ENCODE results near the gene CCDC40. TPM values are rescaled to one million over a fixed set of nuclear protein-coding genes. Genes with fewer than 3 reads are reported as not detected.

CCDC40 gene
- total and polyA plus RNA-seq, 9 of the 15 experiments (the other 6 are each of a cell fraction or from before 2014, with no cell fraction given), result 0.07 to 0.33 TPM; not detected in 7

DNA sequence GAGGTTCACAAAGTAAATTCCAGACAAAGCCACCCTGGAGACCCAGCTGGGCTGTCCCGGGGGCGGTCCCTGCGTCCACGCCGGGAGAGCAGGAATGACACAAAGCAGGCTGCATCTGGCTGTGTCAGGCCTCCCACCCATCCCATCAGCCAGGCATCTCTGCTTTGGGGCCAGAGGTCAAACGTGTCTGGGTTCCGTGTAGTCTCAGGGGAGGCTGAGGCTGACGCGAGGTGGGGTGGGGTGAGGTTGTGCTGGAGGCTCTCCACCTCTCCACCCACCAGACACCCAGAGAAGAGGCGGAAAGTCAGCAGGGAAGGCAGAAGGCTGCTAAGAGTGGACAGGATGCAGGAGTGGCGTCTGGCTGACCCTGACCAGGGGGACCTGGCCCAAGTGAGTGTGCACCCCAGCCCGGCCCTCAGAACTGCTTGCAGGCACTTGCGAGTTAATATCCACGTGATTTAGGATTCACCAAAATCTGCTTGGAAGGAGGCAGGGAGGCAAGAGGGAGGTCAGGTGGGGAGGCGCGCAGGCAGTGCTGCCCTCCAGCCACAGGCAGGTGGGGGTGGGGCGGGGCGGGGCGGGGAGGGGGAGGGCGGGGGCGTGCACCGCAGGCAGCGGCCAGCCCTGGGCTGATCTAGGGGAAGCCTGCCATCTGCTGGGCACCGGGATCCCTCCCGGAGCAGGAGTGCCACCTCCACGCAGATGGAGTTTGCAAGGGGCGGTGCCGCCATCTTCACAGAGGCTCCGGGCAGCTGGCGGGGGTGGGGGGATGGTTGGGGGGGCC lies 45.1 kb upstream of the CCDC40 start (continued):
- TF ChIP-seq, protein P1, sequence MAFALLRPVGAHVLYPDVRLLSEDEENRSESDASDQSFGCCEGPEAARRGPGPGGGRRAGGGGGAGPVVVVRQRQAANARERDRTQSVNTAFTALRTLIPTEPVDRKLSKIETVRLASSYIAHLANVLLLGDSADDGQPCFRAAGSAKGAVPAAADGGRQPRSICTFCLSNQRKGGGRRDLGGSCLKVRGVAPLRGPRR (CRISPR knock-in tag; IDR thresholded peaks at IDR 0.05), result no peak
- no peak for TF ChIP-seq RBM15 (IDR thresholded peaks at IDR 0.05; ENCODE audit: insufficient read depth, low read length)
- TF ChIP-seq SAP30 (IDR thresholded peaks at IDR 0.05; ENCODE audit: borderline replicate concordance, insufficient read depth, low read depth, low read length, poor library complexity, severe bottlenecking), result no peak
- TF ChIP-seq, protein P2, sequence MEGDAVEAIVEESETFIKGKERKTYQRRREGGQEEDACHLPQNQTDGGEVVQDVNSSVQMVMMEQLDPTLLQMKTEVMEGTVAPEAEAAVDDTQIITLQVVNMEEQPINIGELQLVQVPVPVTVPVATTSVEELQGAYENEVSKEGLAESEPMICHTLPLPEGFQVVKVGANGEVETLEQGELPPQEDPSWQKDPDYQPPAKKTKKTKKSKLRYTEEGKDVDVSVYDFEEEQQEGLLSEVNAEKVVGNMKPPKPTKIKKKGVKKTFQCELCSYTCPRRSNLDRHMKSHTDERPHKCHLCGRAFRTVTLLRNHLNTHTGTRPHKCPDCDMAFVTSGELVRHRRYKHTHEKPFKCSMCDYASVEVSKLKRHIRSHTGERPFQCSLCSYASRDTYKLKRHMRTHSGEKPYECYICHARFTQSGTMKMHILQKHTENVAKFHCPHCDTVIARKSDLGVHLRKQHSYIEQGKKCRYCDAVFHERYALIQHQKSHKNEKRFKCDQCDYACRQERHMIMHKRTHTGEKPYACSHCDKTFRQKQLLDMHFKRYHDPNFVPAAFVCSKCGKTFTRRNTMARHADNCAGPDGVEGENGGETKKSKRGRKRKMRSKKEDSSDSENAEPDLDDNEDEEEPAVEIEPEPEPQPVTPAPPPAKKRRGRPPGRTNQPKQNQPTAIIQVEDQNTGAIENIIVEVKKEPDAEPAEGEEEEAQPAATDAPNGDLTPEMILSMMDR (IDR thresholded peaks at IDR 0.05 in 2 of 3, conservative IDR thresholded peaks at IDR 0.05 in 1 of 3; ENCODE audit: insufficient read depth in 2 of 3, low read depth in 1 of 3, low read length in 3 of 3), result peak in 2 of 3 experiments; percentile 58 to 66; a peak in 4 of 6 replicates
- TF ChIP-seq BACH1 (tag; IDR thresholded peaks at IDR 0.05), result no peak
- TF ChIP-seq ZNF146 (CRISPR knock-in tag; IDR thresholded peaks at IDR 0.05; ENCODE audit: unreplicated experiment), result no peak
- TF ChIP-seq, protein P3, sequence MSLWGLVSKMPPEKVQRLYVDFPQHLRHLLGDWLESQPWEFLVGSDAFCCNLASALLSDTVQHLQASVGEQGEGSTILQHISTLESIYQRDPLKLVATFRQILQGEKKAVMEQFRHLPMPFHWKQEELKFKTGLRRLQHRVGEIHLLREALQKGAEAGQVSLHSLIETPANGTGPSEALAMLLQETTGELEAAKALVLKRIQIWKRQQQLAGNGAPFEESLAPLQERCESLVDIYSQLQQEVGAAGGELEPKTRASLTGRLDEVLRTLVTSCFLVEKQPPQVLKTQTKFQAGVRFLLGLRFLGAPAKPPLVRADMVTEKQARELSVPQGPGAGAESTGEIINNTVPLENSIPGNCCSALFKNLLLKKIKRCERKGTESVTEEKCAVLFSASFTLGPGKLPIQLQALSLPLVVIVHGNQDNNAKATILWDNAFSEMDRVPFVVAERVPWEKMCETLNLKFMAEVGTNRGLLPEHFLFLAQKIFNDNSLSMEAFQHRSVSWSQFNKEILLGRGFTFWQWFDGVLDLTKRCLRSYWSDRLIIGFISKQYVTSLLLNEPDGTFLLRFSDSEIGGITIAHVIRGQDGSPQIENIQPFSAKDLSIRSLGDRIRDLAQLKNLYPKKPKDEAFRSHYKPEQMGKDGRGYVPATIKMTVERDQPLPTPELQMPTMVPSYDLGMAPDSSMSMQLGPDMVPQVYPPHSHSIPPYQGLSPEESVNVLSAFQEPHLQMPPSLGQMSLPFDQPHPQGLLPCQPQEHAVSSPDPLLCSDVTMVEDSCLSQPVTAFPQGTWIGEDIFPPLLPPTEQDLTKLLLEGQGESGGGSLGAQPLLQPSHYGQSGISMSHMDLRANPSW (CRISPR knock-in tag; IDR thresholded peaks at IDR 0.05), result no peak
- TF ChIP-seq HDAC3 (IDR thresholded peaks at IDR 0.05; ENCODE audit: borderline replicate concordance, partially characterized antibody), result no peak
- TF ChIP-seq, protein P4, sequence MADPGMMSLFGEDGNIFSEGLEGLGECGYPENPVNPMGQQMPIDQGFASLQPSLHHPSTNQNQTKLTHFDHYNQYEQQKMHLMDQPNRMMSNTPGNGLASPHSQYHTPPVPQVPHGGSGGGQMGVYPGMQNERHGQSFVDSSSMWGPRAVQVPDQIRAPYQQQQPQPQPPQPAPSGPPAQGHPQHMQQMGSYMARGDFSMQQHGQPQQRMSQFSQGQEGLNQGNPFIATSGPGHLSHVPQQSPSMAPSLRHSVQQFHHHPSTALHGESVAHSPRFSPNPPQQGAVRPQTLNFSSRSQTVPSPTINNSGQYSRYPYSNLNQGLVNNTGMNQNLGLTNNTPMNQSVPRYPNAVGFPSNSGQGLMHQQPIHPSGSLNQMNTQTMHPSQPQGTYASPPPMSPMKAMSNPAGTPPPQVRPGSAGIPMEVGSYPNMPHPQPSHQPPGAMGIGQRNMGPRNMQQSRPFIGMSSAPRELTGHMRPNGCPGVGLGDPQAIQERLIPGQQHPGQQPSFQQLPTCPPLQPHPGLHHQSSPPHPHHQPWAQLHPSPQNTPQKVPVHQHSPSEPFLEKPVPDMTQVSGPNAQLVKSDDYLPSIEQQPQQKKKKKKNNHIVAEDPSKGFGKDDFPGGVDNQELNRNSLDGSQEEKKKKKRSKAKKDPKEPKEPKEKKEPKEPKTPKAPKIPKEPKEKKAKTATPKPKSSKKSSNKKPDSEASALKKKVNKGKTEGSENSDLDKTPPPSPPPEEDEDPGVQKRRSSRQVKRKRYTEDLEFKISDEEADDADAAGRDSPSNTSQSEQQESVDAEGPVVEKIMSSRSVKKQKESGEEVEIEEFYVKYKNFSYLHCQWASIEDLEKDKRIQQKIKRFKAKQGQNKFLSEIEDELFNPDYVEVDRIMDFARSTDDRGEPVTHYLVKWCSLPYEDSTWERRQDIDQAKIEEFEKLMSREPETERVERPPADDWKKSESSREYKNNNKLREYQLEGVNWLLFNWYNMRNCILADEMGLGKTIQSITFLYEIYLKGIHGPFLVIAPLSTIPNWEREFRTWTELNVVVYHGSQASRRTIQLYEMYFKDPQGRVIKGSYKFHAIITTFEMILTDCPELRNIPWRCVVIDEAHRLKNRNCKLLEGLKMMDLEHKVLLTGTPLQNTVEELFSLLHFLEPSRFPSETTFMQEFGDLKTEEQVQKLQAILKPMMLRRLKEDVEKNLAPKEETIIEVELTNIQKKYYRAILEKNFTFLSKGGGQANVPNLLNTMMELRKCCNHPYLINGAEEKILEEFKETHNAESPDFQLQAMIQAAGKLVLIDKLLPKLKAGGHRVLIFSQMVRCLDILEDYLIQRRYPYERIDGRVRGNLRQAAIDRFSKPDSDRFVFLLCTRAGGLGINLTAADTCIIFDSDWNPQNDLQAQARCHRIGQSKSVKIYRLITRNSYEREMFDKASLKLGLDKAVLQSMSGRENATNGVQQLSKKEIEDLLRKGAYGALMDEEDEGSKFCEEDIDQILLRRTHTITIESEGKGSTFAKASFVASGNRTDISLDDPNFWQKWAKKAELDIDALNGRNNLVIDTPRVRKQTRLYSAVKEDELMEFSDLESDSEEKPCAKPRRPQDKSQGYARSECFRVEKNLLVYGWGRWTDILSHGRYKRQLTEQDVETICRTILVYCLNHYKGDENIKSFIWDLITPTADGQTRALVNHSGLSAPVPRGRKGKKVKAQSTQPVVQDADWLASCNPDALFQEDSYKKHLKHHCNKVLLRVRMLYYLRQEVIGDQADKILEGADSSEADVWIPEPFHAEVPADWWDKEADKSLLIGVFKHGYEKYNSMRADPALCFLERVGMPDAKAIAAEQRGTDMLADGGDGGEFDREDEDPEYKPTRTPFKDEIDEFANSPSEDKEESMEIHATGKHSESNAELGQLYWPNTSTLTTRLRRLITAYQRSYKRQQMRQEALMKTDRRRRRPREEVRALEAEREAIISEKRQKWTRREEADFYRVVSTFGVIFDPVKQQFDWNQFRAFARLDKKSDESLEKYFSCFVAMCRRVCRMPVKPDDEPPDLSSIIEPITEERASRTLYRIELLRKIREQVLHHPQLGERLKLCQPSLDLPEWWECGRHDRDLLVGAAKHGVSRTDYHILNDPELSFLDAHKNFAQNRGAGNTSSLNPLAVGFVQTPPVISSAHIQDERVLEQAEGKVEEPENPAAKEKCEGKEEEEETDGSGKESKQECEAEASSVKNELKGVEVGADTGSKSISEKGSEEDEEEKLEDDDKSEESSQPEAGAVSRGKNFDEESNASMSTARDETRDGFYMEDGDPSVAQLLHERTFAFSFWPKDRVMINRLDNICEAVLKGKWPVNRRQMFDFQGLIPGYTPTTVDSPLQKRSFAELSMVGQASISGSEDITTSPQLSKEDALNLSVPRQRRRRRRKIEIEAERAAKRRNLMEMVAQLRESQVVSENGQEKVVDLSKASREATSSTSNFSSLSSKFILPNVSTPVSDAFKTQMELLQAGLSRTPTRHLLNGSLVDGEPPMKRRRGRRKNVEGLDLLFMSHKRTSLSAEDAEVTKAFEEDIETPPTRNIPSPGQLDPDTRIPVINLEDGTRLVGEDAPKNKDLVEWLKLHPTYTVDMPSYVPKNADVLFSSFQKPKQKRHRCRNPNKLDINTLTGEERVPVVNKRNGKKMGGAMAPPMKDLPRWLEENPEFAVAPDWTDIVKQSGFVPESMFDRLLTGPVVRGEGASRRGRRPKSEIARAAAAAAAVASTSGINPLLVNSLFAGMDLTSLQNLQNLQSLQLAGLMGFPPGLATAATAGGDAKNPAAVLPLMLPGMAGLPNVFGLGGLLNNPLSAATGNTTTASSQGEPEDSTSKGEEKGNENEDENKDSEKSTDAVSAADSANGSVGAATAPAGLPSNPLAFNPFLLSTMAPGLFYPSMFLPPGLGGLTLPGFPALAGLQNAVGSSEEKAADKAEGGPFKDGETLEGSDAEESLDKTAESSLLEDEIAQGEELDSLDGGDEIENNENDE (IDR thresholded peaks at IDR 0.05; ENCODE audit: low read depth, low read length), result no peak

Measured in K562 (cell line).